ENCODE results near the gene RPTOR. TPM values are rescaled to one million over a fixed set of nuclear protein-coding genes. Genes with fewer than 3 reads are reported as not detected.

The RPTOR gene
- total and polyA plus RNA-seq, 2 experiments from 2014 or later, result 6.6 to 16.1 TPM

DNA sequence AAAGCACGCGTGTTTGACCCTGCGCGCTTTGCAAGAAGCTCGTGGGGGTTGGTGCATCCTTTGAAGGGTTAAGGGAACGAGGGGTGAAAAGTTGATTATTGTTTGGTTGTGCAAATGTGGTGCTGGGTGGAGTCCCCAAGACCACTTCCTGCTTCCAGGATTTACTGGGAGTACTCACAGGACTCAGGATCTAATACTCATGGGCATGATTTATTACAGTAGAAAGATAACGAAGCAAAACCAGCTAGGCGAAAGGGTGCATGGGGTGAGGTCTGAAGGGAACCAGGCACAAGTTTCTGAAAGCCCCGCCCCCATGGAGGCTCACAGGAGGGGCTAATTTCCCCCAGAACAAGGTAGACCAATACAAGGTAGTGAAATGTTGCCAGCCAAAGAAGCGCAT is 58.8 kb downstream of the RPTOR start:
- in situ Hi-C loops (cut with MboI), result no loop called here
- H3K27ac ChIP-seq, result no peak overlapping the region
- H3K4me1 ChIP-seq (ENCODE audit: insufficient read depth), result peaks cover 10% of the 10 kb centered on the region
- H3K9ac ChIP-seq, result no peak overlapping the region
- WGBS, 2 experiments (ENCODE audit: low coverage in 1 of 2, low lambda C conversion rate in 2 of 2, missing lambda C conversion rate in 2 of 2), result 89 to 95% methylated on average over 10 of the region's 10 CpGs
- H3K9me2 ChIP-seq (ENCODE audit: insufficient read depth), result no peaks in the 10 kb centered on the region
- no peaks in the 10 kb centered on the region for H3K9me3 ChIP-seq (ENCODE audit: low read depth)
- H3K36me3 ChIP-seq (ENCODE audit: low read depth), result no peaks in the 10 kb centered on the region
- no peak overlapping the region for H3K4me2 ChIP-seq (ENCODE audit: unreplicated experiment)
- H3K79me2 ChIP-seq (ENCODE audit: insufficient read depth), result peaks cover 29% of the 10 kb centered on the region
- no peak for DNase-seq
- H2AFZ ChIP-seq, result no peak overlapping the region
- TF ChIP-seq EZH2 (IDR thresholded peaks at IDR 0.05; ENCODE audit: insufficient read depth, poor library complexity, severe bottlenecking) (no peak), EZH2phosphoT487 (IDR thresholded peaks at IDR 0.05; ENCODE audit: insufficient read depth, low read depth) (no peak)
- H3K27me3 ChIP-seq (replicated peaks; ENCODE audit: insufficient read depth), result no peaks in the 10 kb centered on the region
- H3F3A ChIP-seq (ENCODE audit: insufficient read depth), result no peaks in the 10 kb centered on the region
- H4K20me1 ChIP-seq (ENCODE audit: insufficient read depth), result peaks cover 4% of the 10 kb centered on the region; the same call in 1 of the 2 replicates
- no peak overlapping the region for H3K4me3 ChIP-seq

- Histone ChIP-seq H3K79me2 (ENCODE audit: insufficient read depth) (peaks cover 22% of the 10 kb centered on the region), H3K9me3 (ENCODE audit: low read depth) (no peaks in the 10 kb centered on the region), H2AFZ (no peak overlapping the region), H3K9ac (no peak overlapping the region), H3K36me3 (ENCODE audit: low read depth) (no peaks in the 10 kb centered on the region), H3K27me3 (replicated peaks; ENCODE audit: insufficient read depth) (no peaks in the 10 kb centered on the region), H3K4me3 (no peak overlapping the region), H3K27ac (no peak overlapping the region), H3K4me1 (ENCODE audit: insufficient read depth) (peaks cover 10% of the 10 kb centered on the region), H4K20me1 (ENCODE audit: insufficient read depth) (peaks cover 4% of the 10 kb centered on the region; the same call in 1 of the 2 replicates), H3K4me2 (ENCODE audit: unreplicated experiment) (no peak overlapping the region), H3K9me2 (ENCODE audit: insufficient read depth) (no peaks in the 10 kb centered on the region), H3F3A (ENCODE audit: insufficient read depth) (no peaks in the 10 kb centered on the region)
- TF ChIP-seq EZH2 (IDR thresholded peaks at IDR 0.05; ENCODE audit: insufficient read depth, poor library complexity, severe bottlenecking) (no peak), EZH2phosphoT487 (IDR thresholded peaks at IDR 0.05; ENCODE audit: insufficient read depth, low read depth) (no peak)
- WGBS, 2 experiments (ENCODE audit: low coverage in 1 of 2, low lambda C conversion rate in 2 of 2, missing lambda C conversion rate in 2 of 2), result 95 to 99% methylated on average over 5 of the region's 5 CpGs
- in situ Hi-C loops (cut with MboI), result no loop called here
- no peak for DNase-seq
Measured at GRCh38 chr17:80604009-80604669, 59.5 kb downstream of the RPTOR start.

GRCh38 chr17:80604670-80605010 is 60.0 kb downstream of the RPTOR start:
- Histone ChIP-seq H3K9me3 (ENCODE audit: low read depth) (no peaks in the 10 kb centered on the region), H3K4me2 (ENCODE audit: unreplicated experiment) (no peak overlapping the region), H2AFZ (no peak overlapping the region), H3K4me1 (ENCODE audit: insufficient read depth) (peaks cover 8% of the 10 kb centered on the region), H4K20me1 (ENCODE audit: insufficient read depth) (peaks cover 4% of the 10 kb centered on the region; the same call in 1 of the 2 replicates), H3F3A (ENCODE audit: insufficient read depth) (no peaks in the 10 kb centered on the region), H3K4me3 (no peak overlapping the region), H3K79me2 (ENCODE audit: insufficient read depth) (peaks cover 17% of the 10 kb centered on the region), H3K36me3 (ENCODE audit: low read depth) (no peaks in the 10 kb centered on the region), H3K27ac (no peak overlapping the region), H3K9ac (no peak overlapping the region), H3K9me2 (ENCODE audit: insufficient read depth) (no peaks in the 10 kb centered on the region), H3K27me3 (replicated peaks; ENCODE audit: insufficient read depth) (no peaks in the 10 kb centered on the region)
- in situ Hi-C loops (cut with MboI), result no loop called here
- no peak for DNase-seq
- TF ChIP-seq EZH2phosphoT487 (IDR thresholded peaks at IDR 0.05; ENCODE audit: insufficient read depth, low read depth) (no peak), EZH2 (IDR thresholded peaks at IDR 0.05; ENCODE audit: insufficient read depth, poor library complexity, severe bottlenecking) (no peak)
- 97 to 98% methylated on average over 7 of the region's 7 CpGs for WGBS, 2 experiments (ENCODE audit: low coverage in 1 of 2, low lambda C conversion rate in 2 of 2, missing lambda C conversion rate in 2 of 2)

DNA sequence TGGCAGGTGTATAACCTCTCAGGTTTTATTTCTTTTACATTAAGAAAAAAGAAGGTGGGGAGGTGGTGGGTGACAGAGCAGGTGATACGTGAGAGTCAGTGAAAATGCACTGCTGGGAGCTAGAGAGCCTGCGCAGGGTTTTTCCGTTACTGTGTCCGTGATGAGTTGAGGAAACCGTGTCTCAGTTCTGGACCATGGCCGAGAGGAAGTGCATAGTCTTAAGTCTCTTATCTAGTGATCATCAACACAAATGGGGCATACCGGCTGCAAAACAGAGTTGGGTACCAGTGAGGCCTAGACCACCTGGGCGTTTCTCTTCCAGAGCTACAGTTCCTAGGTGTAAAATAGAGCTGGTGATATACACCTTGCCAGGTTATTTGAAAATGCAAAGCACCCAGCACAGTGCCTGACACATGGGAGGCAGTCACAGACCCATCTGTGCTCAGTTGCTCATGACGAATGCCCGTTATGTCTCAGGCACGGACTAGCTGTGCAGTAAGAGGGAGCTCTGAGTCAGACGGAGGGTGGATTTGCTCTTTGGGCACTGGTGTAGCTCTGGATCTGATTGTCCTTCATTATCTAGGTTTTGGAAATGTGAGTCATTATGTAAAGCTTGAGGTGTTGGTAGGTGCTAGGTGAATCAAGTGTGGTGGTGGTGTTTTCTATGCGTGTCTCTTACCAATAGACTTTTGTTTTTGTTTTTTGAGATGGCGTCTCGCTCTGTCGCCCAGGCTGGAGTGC is 60.9 kb downstream of the RPTOR start:
- H3K79me2 ChIP-seq (ENCODE audit: insufficient read depth), result peaks cover 8% of the 10 kb centered on the region
- no peak overlapping the region for H3K27ac ChIP-seq
- in situ Hi-C loops (cut with MboI), result no loop called here
- no peaks in the 10 kb centered on the region for H3K9me3 ChIP-seq (ENCODE audit: low read depth)
- no peaks in the 10 kb centered on the region for H3K4me1 ChIP-seq (ENCODE audit: insufficient read depth)
- no peaks in the 10 kb centered on the region for H3K27me3 ChIP-seq (replicated peaks; ENCODE audit: insufficient read depth)
- no peak overlapping the region for H2AFZ ChIP-seq
- no peaks in the 10 kb centered on the region for H3F3A ChIP-seq (ENCODE audit: insufficient read depth)
- peak; percentile 16 for DNase-seq
- no peaks in the 10 kb centered on the region for H3K36me3 ChIP-seq (ENCODE audit: low read depth)
- H3K9ac ChIP-seq, result no peak overlapping the region
- H3K4me3 ChIP-seq, result no peak overlapping the region
- H3K4me2 ChIP-seq (ENCODE audit: unreplicated experiment), result no peak overlapping the region
- WGBS, 2 experiments (ENCODE audit: low coverage in 1 of 2, low lambda C conversion rate in 2 of 2, missing lambda C conversion rate in 2 of 2), result 88 to 91% methylated on average over 16 of the region's 16 CpGs
- no peaks in the 10 kb centered on the region for H3K9me2 ChIP-seq (ENCODE audit: insufficient read depth)
- peaks cover 4% of the 10 kb centered on the region; the same call in 1 of the 2 replicates for H4K20me1 ChIP-seq (ENCODE audit: insufficient read depth)
- TF ChIP-seq EZH2phosphoT487 (IDR thresholded peaks at IDR 0.05; ENCODE audit: insufficient read depth, low read depth) (no peak), EZH2 (IDR thresholded peaks at IDR 0.05; ENCODE audit: insufficient read depth, poor library complexity, severe bottlenecking) (no peak)
